ENCODE results near the gene IGLL5. TPM values are rescaled to one million over a fixed set of nuclear protein-coding genes. Genes with fewer than 3 reads are reported as not detected.

IGLL5 gene
- total and polyA plus RNA-seq, 2 of the 13 experiments (the other 11 are each of a cell fraction or from before 2014, with no cell fraction given), result not detected

DNA sequence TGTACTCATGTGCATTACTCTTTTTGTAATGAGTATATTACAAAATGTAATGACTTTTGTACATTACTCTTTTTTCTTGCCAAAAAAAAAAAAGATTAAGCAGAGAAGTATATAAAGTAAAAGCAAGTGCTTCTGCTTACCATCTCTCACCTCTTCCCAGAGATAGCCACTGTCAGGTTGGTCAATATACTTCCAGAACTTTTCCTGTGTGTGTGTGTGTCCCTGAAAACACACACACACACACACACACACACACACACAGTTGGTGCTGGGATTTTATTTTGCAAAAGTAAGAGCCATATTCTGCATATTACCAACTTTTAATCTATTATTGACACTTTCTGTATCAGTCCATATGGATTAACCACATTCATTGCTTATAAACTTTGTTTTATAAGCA lies 2.5 kb downstream of the IGLL5 start:
- TF ChIP-seq ZNF296 (CRISPR knock-in tag; conservative IDR thresholded peaks at IDR 0.05) (no peak), ZNF660 (CRISPR knock-in tag; IDR thresholded peaks at IDR 0.05; ENCODE audit: borderline replicate concordance, low read depth) (no peak), BCLAF1 (IDR thresholded peaks at IDR 0.05) (no peak), SOX6 (IDR thresholded peaks at IDR 0.05) (no peak), SOX6 (CRISPR knock-in tag; IDR thresholded peaks at IDR 0.05) (no peak), FOXM1 (CRISPR knock-in tag; IDR thresholded peaks at IDR 0.05) (no peak), ZMYM4 (CRISPR knock-in tag; IDR thresholded peaks at IDR 0.05) (no peak), POLR2G (IDR thresholded peaks at IDR 0.05; ENCODE audit: low read depth, low read length) (no peak), HDAC6 (IDR thresholded peaks at IDR 0.05; ENCODE audit: low read depth, low read length) (no peak), KLF9 (CRISPR knock-in tag; IDR thresholded peaks at IDR 0.05; ENCODE audit: low read depth) (no peak), ZNF607 (CRISPR knock-in tag; IDR thresholded peaks at IDR 0.05; ENCODE audit: borderline replicate concordance) (no peak), MBNL3 (CRISPR knock-in tag; conservative IDR thresholded peaks at IDR 0.05) (no peak), TBX2 (CRISPR knock-in tag; IDR thresholded peaks at IDR 0.05; ENCODE audit: borderline replicate concordance) (no peak), THRA (CRISPR knock-in tag; IDR thresholded peaks at IDR 0.05; ENCODE audit: borderline replicate concordance) (no peak), FOXC1 (CRISPR knock-in tag; IDR thresholded peaks at IDR 0.05; ENCODE audit: borderline replicate concordance) (no peak), PHF8 (CRISPR knock-in tag; IDR thresholded peaks at IDR 0.05) (no peak)
- TF ChIP-seq, protein P1, sequence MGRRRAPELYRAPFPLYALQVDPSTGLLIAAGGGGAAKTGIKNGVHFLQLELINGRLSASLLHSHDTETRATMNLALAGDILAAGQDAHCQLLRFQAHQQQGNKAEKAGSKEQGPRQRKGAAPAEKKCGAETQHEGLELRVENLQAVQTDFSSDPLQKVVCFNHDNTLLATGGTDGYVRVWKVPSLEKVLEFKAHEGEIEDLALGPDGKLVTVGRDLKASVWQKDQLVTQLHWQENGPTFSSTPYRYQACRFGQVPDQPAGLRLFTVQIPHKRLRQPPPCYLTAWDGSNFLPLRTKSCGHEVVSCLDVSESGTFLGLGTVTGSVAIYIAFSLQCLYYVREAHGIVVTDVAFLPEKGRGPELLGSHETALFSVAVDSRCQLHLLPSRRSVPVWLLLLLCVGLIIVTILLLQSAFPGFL (CRISPR knock-in tag; IDR thresholded peaks at IDR 0.05), result no peak
- TF ChIP-seq, protein P2, sequence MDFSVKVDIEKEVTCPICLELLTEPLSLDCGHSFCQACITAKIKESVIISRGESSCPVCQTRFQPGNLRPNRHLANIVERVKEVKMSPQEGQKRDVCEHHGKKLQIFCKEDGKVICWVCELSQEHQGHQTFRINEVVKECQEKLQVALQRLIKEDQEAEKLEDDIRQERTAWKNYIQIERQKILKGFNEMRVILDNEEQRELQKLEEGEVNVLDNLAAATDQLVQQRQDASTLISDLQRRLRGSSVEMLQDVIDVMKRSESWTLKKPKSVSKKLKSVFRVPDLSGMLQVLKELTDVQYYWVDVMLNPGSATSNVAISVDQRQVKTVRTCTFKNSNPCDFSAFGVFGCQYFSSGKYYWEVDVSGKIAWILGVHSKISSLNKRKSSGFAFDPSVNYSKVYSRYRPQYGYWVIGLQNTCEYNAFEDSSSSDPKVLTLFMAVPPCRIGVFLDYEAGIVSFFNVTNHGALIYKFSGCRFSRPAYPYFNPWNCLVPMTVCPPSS (IDR thresholded peaks at IDR 0.05), result no peak
- ATAC-seq (no peak), FAIRE-seq (no peak), DNase-seq (ENCODE audit: low spot score) (no peak)
- H2AFZ ChIP-seq (ENCODE audit: low read length), result no peak overlapping the region
- in situ Hi-C loops (cut with HindIII; ENCODE audit: extremely low pct_ligation_motif_present, low pct_unique_long_range_greater_than_20kb) (no loop called here), intact Hi-C loops (cut with micrococcal nuclease; ENCODE audit: unreplicated experiment) (no loop called here)
- H3K4me1 ChIP-seq (ENCODE audit: insufficient read depth, low read length), result no peaks in the 10 kb centered on the region
- no peaks in the 10 kb centered on the region for H3K36me3 ChIP-seq (replicated peaks in 1 of 2; ENCODE audit: control insufficient read depth in 1 of 2, insufficient read depth in 2 of 2, low read length in 2 of 2)
- ChIA-PET POLR2A (no interaction called here), CTCF (ENCODE audit: low intra/inter-chr PET ratio, low total read pairs) (no interaction called here)
- no peaks in the 10 kb centered on the region for H4K20me1 ChIP-seq (ENCODE audit: insufficient read depth, low read length)
- no TSS peak for BruUV-seq (replicated peaks)
- peaks cover 2 to 31% of the 10 kb centered on the region in 2 experiments; a peak in 4 of 5 replicates for H3K27me3 ChIP-seq (ENCODE audit: control insufficient read depth in 1 of 2, insufficient read depth in 2 of 2, low read length in 2 of 2)
- no peak overlapping the region for H3K4me3 ChIP-seq (replicated peaks in 1 of 3; ENCODE audit: insufficient read depth in 1 of 3, low read depth in 2 of 3, low read length in 3 of 3)
- no peak overlapping the region for H3K27ac ChIP-seq (ENCODE audit: extremely low read length, insufficient read depth, low read length)
- H3K9me3 ChIP-seq (ENCODE audit: low read length), result no peaks in the 10 kb centered on the region
- no peak overlapping the region for H3K4me2 ChIP-seq (ENCODE audit: low read depth, low read length)
- H3K79me2 ChIP-seq (ENCODE audit: insufficient read depth, low read length), result no peaks in the 10 kb centered on the region
- no peak overlapping the region for H3K9ac ChIP-seq (ENCODE audit: insufficient read depth, low read depth, low read length)
